ENCODE measurements around the gene C17orf67. TPM values are rescaled to one million over a fixed set of nuclear protein-coding genes. Genes with fewer than 3 reads are reported as not detected.

C17orf67 gene
- total and polyA plus RNA-seq, 2 of the 8 experiments (the other 6 are each of a cell fraction or from before 2014, with no cell fraction given), result 0.67 to 2.2 TPM

- no peak overlapping the region for H2AK5ac ChIP-seq (ENCODE audit: low read depth, low read length)
- no peak for FAIRE-seq
- no peak overlapping the region for H2BK5ac ChIP-seq (ENCODE audit: low read depth, low read length)
- no peaks in the 10 kb centered on the region for H3K36me3 ChIP-seq (ENCODE audit: control insufficient read depth in 2 of 4, insufficient read depth in 4 of 4, low read length in 3 of 4)
- no peaks in the 10 kb centered on the region for H3K27me3 ChIP-seq (replicated peaks in 1 of 4; ENCODE audit: control insufficient read depth in 3 of 4, extremely low read depth in 1 of 4, insufficient read depth in 3 of 4, low read length in 3 of 4)
- no peak overlapping the region for H3K14ac ChIP-seq (ENCODE audit: insufficient read length)
- no peak overlapping the region for H2BK120ac ChIP-seq (replicated peaks; ENCODE audit: low read depth, low read length)
- H3K27ac ChIP-seq (ENCODE audit: low read depth, low read length), result no peak overlapping the region
- no peak overlapping the region for H4K91ac ChIP-seq (replicated peaks; ENCODE audit: insufficient read length, low read length)
- H3K23ac ChIP-seq (ENCODE audit: insufficient read length), result no peak overlapping the region
- no peak overlapping the region for H3K4me2 ChIP-seq (ENCODE audit: insufficient read depth in 1 of 2, low read depth in 2 of 2, low read length in 2 of 2)
- DNase-seq (ENCODE audit: low read depth in 1 of 2, low spot score in 2 of 2), result no peak
- H2AFZ ChIP-seq (ENCODE audit: low read length), result no peak overlapping the region
- no peaks in the 10 kb centered on the region for H3K79me1 ChIP-seq (ENCODE audit: low read depth, low read length)
- peaks cover 2% of the 10 kb centered on the region; the same call in 1 of the 2 replicates for H3K23me2 ChIP-seq (ENCODE audit: low read depth, low read length)
- no peak overlapping the region for H2BK15ac ChIP-seq (ENCODE audit: low read length)
- no peak overlapping the region for H3K18ac ChIP-seq (ENCODE audit: extremely low read depth, low read length)
- ChIA-PET CTCF (ENCODE audit: partially characterized antibody) (interaction anchor here (0.7 to 0.8 kb wide), 2 partner anchors 16 to 86 kb away, joined by 3 read pairs; no protein-coding TSS in a partner anchor), POLR2A (ENCODE audit: partially characterized antibody) (no interaction called here)
- H3K9me3 ChIP-seq (ENCODE audit: insufficient read depth in 2 of 2, low read depth in 1 of 2, low read length in 1 of 2), result no peaks in the 10 kb centered on the region
- H3K79me2 ChIP-seq (ENCODE audit: control insufficient read depth in 1 of 2, insufficient read depth in 2 of 2, low read length in 2 of 2), result no peaks in the 10 kb centered on the region
- peaks cover 0 to 2% of the 10 kb centered on the region in 2 experiments for H4K20me1 ChIP-seq (replicated peaks in 1 of 2; ENCODE audit: control insufficient read depth in 1 of 2, insufficient read depth in 2 of 2, low read length in 2 of 2)
- H3K4ac ChIP-seq (replicated peaks; ENCODE audit: insufficient read length, low read depth, low read length), result no peak overlapping the region
- H3K4me1 ChIP-seq (replicated peaks in 1 of 4; ENCODE audit: control insufficient read depth in 3 of 4, insufficient read depth in 4 of 4, low read length in 3 of 4), result no peaks in the 10 kb centered on the region; a peak in 1 of 7 replicates
- H4K8ac ChIP-seq (ENCODE audit: extremely low read depth, insufficient read depth, low read length), result no peak overlapping the region
- H2BK12ac ChIP-seq (ENCODE audit: low read depth, low read length), result no peak overlapping the region
- no peak overlapping the region for H3K56ac ChIP-seq (replicated peaks; ENCODE audit: insufficient read length, low read depth, low read length)
- WGBS, 2 experiments (ENCODE audit: extremely low coverage in 1 of 2, insufficient coverage in 1 of 2, insufficient read length in 1 of 2, insufficient replicate concordance in 2 of 2, low coverage in 1 of 2, low lambda C conversion rate in 2 of 2, missing lambda C conversion rate in 1 of 2), result 87% methylated on average over 3 of the region's 3 CpGs; no CpG with 5 or more reads in 1 of the 2 experiments
- no peak overlapping the region for H3K9ac ChIP-seq (replicated peaks in 1 of 4; ENCODE audit: extremely low read depth in 1 of 4, low read depth in 3 of 4, low read length in 3 of 4)
- no peak overlapping the region for H4K5ac ChIP-seq (ENCODE audit: insufficient read length, low read depth, low read length)
- H2BK20ac ChIP-seq (ENCODE audit: low read length), result no peak overlapping the region
- no peak overlapping the region for H3K4me3 ChIP-seq (ENCODE audit: extremely low read depth in 1 of 4, insufficient read depth in 2 of 4, low read depth in 3 of 4, low read length in 4 of 4)
- TF ChIP-seq TAF7 (optimal IDR thresholded peaks at IDR 0.05; ENCODE audit: borderline replicate concordance, low read depth, low read length), result no peak
- no peak for TF ChIP-seq CBX8 (IDR thresholded peaks at IDR 0.05; ENCODE audit: borderline replicate concordance, low read depth, low read length)
- no peak for TF ChIP-seq TBP (IDR thresholded peaks at IDR 0.05; ENCODE audit: low read depth, low read length)
- no peak for TF ChIP-seq MAX (IDR thresholded peaks at IDR 0.05)
- no peak for TF ChIP-seq USF2 (IDR thresholded peaks at IDR 0.05; ENCODE audit: low read length)
- no peak for TF ChIP-seq PHF8 (conservative IDR thresholded peaks at IDR 0.05; ENCODE audit: low read depth, low read length)
- no peak for TF ChIP-seq BRCA1 (IDR thresholded peaks at IDR 0.05; ENCODE audit: low read depth, low read length)
These were observed 29.3 kb downstream of the C17orf67 start for GRCh38 chr17:56804454-56804853.

All from H1 (cell line).